Transverse colon (tissue), 4 donors: ENCODE measurements around the gene TNFRSF14. TPM values are rescaled to one million over a fixed set of nuclear protein-coding genes. Genes with fewer than 3 reads are reported as not detected.

Experiments used
- DNase-seq: peaks from one replicate; pipeline ENCODE4 v3.0.0-alpha.2; 2019
- H3K27ac ChIP-seq, 4 donors: fragments of 200-600 bp; sonication (generic); 2 replicates each; pipeline ENCODE4 v1.5.1; 2016 to 2018; ENCODE audit warnings: inconsistent platforms in 4 of 4
- H3K27me3 ChIP-seq: fragments of 200-600 bp; sonication (generic); 2 replicates; pipeline ENCODE4 v1.5.1; 2017; ENCODE audit warnings: inconsistent platforms
- H3K36me3 ChIP-seq, 4 donors: fragments of 200-600 bp; sonication (generic); 2 replicates each; pipeline ENCODE4 v1.5.1; 2017 to 2019; ENCODE audit warnings: inconsistent platforms in 4 of 4
- H3K4me1 ChIP-seq, 4 donors: fragments of 200-600 bp; sonication (generic); 2 replicates each; pipeline ENCODE4 v1.5.1; 2017 to 2020; ENCODE audit warnings: inconsistent platforms in 4 of 4
- H3K4me3 ChIP-seq, 4 donors: fragments of 200-600 bp; sonication (generic); 1 replicate in 1 of 4; 2 replicates in 3 of 4; pipeline versions ENCODE4 v1.5.1 to v1.6.1; 2017 to 2019; ENCODE audit warnings: inconsistent platforms in 4 of 4
- H3K9me3 ChIP-seq, 2 donors: fragments of 200-600 bp; sonication (generic); 2 replicates each; pipeline ENCODE4 v1.5.1; 2017 to 2019; ENCODE audit warnings: inconsistent platforms in 2 of 2
- EP300 ChIP-seq: sonication (generic); formaldehyde crosslinking; IDR thresholded peaks from one replicate; pipeline ENCODE4 v1.6.1; 2017; ENCODE audit warnings: antibody characterized with exemption, low read depth
- POLR2A ChIP-seq: fragments of 450-650 bp; IDR thresholded peaks from one replicate; pipeline ENCODE4 v1.6.1; 2016; ENCODE audit warnings: antibody characterized with exemption, mild to moderate bottlenecking, moderate library complexity
- POLR2AphosphoS5 ChIP-seq, 3 donors: sonication (generic); formaldehyde crosslinking; IDR thresholded peaks; one replicate each; pipeline ENCODE4 v1.6.1; 2016; ENCODE audit warnings: antibody characterized with exemption in 3 of 3
- WGBS, 2 donors: methylation state at CpG; one replicate each; pipeline ENCODE4 v1.1.5; 2018; ENCODE audit warnings: low coverage in 1 of 2; 5-methylcytosine and 5-hydroxymethylcytosine counted together
- in situ Hi-C, 4 donors: fragments of 200-750 bp; cut with MboI; loops; one replicate each; pipeline versions ENCODE4 v1.15.0 to v1.15.1; 2017; ENCODE audit warnings: low sequenced_read_pairs in 3 of 4, low pct_ligation_motif_present in 1 of 4, low pct_unique_long_range_greater_than_20kb in 1 of 4
- intact Hi-C: fragments of 100-400 bp; cut with DNase I; formaldehyde crosslinking; loops from one replicate; pipeline ENCODE4 v1.15.1; 2023; ENCODE audit warnings: low total_unique reads
- total RNA-seq, 4 donors: library from RNA; depleted of rRNA; stranded (reverse); fragments of >200 nt; gene quantifications; one replicate each; pipeline ENCODE4 v1.1.0, GENCODE V29; 2016
- TF ChIP-seq, protein P1 (sequence below), 5 experiments: fragments of 200-600 bp in 3 of 5; fragments of 450-650 bp in 2 of 5; sonication (generic) in 3 of 5; IDR thresholded peaks; 1 replicate in 2 of 5; 2 replicates in 3 of 5; pipeline ENCODE4 v1.5.1; 2016 to 2017; ENCODE audit warnings: antibody characterized with exemption in 5 of 5, inconsistent platforms in 3 of 5, mild to moderate bottlenecking in 2 of 5, moderate library complexity in 1 of 5

TNFRSF14 gene
- total RNA-seq, 4 donors from 2014 or later = 178 to 758 (median 278) TPM

DNA sequence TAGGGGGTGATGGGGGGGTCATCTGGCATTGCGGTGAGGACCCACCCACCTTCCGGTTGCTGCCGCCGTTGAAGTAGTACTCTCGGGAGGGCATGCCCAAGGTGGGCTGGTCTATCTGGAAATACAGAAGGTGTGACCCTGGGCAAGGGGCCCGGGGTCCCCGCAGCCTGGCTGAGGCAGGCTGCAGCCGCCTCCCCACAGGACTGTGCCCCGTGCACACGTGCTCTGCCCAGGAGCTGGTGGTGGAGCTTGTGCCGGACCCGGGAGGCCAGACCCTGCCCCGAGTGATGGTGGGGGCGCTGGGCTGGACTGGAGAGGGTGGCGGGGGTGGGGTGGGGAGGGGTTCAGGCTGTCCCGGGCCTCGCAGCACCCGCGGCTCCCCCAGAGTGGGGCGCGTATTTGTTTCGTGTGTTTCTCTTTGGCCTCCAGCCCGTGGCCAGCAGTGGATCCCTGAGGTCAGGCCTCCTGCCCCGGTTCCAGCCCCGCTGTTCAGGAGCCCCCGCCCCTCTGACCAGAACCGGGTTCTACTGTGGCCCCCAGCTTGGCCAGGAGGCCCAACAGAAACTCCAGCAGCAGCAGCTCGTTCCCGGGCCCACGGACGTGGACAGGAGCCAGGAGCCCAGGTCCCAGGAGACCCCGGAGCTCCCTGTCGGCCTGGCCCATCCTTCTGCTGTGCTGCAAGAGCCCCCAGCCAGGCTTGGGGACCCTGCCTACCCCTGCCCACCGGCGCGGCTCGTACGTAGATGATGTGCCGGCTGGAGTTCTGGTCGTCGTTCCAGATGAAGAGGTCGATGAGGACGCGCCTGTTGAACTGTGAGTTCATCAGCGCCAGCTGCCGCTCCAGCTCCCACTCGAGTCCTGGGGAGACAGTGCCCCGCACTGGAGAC lies 49.6 kb downstream of the TNFRSF14 start:
- intact Hi-C loops = no loop called here
- no peak for DNase-seq

DNA sequence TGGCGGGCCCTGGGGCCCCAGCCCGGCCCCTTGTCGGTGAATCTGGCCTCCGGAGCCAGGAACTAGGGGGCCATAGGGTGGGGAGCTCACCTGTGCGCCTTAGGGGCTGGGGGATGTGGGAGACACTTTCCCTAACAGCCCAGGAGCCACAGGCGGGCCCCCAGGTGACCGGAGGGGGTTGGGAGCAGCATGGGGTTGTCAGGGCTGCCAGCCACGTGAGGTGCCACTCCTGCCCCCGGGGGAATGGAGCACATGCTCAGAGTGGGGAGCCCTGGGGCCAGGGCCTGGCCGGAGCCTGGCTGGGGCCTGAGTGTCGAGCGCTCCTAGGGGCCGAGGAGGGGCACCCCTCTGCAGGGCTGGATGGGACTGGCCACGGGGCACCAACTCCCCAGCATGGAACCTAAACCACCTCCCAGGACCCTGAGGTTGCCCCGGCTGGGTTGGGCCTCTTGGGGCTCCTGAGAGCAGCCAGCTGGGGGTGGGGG lies 50.3 kb downstream of the TNFRSF14 start:
- H3K36me3 ChIP-seq = no peaks in the 10 kb centered on the region
- peaks cover 0 to 7% (median 2%) of the 10 kb centered on the region in 4 donors for H3K4me1 ChIP-seq
- TF ChIP-seq POLR2AphosphoS5 (IDR thresholded peaks at IDR 0.05) = no peak
- no peak overlapping the region for H3K27ac ChIP-seq
- H3K4me3 ChIP-seq = no peak overlapping the region
- H3K27me3 ChIP-seq = peaks cover 8% of the 10 kb centered on the region
- no peak for DNase-seq
- intact Hi-C loops (no loop called here), in situ Hi-C loops (no loop called here)
- no peaks in the 10 kb centered on the region for H3K9me3 ChIP-seq
- 88% methylated on average over 8 of the region's 15 CpGs; no CpG with 5 or more reads in 1 of the 2 donors for WGBS, 2 donors

More for the DNA sequence above, 49.6 kb downstream of the TNFRSF14 start:
- H3K27me3 ChIP-seq = peaks cover 8% of the 10 kb centered on the region
- H3K36me3 ChIP-seq = no peaks in the 10 kb centered on the region
- H3K9me3 ChIP-seq = no peaks in the 10 kb centered on the region
- H3K4me1 ChIP-seq = peaks cover 0 to under 1% (median 0%) of the 10 kb centered on the region in 4 donors
- no peak overlapping the region for H3K27ac ChIP-seq
- H3K4me3 ChIP-seq = no peak overlapping the region
- WGBS, 2 donors = 79% methylated on average over 35 of the region's 48 CpGs; no CpG with 5 or more reads in 1 of the 2 donors
- no peak for TF ChIP-seq POLR2A
- no peak for TF ChIP-seq POLR2AphosphoS5 (IDR thresholded peaks at IDR 0.05)
- TF ChIP-seq EP300 = no peak
- TF ChIP-seq, protein P1, sequence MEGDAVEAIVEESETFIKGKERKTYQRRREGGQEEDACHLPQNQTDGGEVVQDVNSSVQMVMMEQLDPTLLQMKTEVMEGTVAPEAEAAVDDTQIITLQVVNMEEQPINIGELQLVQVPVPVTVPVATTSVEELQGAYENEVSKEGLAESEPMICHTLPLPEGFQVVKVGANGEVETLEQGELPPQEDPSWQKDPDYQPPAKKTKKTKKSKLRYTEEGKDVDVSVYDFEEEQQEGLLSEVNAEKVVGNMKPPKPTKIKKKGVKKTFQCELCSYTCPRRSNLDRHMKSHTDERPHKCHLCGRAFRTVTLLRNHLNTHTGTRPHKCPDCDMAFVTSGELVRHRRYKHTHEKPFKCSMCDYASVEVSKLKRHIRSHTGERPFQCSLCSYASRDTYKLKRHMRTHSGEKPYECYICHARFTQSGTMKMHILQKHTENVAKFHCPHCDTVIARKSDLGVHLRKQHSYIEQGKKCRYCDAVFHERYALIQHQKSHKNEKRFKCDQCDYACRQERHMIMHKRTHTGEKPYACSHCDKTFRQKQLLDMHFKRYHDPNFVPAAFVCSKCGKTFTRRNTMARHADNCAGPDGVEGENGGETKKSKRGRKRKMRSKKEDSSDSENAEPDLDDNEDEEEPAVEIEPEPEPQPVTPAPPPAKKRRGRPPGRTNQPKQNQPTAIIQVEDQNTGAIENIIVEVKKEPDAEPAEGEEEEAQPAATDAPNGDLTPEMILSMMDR (IDR thresholded peaks at IDR 0.05) = no peak
- in situ Hi-C loops = no loop called here

DNA sequence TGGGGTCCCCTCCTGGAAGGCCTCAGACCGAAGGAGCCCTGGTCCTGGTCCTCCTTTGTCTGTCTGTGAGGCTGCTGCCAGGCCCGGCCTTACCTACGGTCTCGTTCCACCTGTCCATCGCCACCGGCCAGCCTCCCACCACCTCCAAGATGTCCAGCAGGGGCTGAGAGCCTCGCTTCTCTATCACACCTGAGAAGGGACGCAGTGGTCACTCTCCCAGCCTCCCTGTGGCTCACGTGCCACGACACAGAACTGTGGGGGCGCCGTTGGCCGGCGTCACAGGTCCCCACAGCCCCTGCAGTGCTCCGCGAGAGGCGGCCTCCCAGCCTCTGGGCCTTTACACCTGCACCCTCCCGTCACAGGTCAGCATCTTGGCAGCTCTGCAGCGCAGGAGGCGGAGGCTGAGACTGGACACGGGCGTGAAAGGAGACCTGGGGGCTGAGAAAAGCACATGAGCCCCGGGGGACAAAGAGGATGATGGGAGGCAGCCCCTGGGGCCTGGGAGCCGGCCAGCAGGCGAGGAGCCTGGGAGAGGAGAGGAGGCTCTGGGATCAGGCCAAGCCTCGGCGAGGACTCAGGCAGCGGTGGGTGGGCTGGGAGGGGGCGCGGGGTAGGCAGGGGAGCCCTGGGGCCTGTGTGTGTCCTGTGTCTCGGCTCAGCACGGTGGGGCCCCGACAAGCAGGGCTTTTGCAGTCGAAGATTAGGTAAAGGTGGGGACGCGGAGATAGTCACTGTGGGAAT lies 50.9 kb downstream of the TNFRSF14 start:
- Histone ChIP-seq H3K27me3 (peaks cover 8% of the 10 kb centered on the region), H3K4me3 (no peak overlapping the region), H3K27ac (no peak overlapping the region), H3K4me1 (peaks cover 0 to 8% (median 2%) of the 10 kb centered on the region in 4 donors), H3K9me3 (no peaks in the 10 kb centered on the region), H3K36me3 (no peaks in the 10 kb centered on the region)
- no peak for DNase-seq
- WGBS, 2 donors = 77% methylated on average over 34 of the region's 36 CpGs; no CpG with 5 or more reads in 1 of the 2 donors
- intact Hi-C loops (no loop called here), in situ Hi-C loops (no loop called here)
- TF ChIP-seq, protein P1 (IDR thresholded peaks at IDR 0.05) = no peak
- TF ChIP-seq EP300 = no peak
- TF ChIP-seq POLR2A = no peak
- TF ChIP-seq POLR2AphosphoS5 (IDR thresholded peaks at IDR 0.05) = no peak

DNA sequence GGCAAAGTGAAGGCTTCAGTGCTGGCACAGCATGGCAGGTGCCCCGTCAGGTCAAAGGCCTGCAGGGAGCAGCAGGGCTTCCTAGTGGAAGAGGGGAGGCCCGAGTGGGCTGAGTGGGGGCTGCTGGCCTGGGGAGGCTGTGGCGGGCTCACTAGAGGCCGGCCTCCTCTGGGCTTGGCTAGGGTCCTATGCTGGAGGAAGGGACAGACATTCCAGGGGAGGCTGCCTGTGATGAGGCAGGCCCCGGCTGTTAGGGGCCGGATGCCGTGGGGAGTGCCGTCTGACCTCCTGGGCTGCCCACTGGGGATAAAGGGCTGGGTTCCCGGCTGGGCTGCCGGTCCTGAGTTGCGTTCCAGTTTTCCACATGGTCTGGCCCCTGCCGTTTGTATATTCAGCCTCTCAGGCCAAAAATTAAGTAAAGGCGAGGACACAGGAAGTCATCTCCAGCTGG lies 51.5 kb downstream of the TNFRSF14 start:
- no peaks in the 10 kb centered on the region for H3K9me3 ChIP-seq
- peaks cover 0 to 8% (median 2%) of the 10 kb centered on the region in 4 donors for H3K4me1 ChIP-seq
- intact Hi-C loops = no loop called here
- H3K27me3 ChIP-seq = peaks cover 8% of the 10 kb centered on the region
- WGBS, 2 donors = 81% methylated on average over 12 of the region's 13 CpGs; no CpG with 5 or more reads in 1 of the 2 donors
- TF ChIP-seq POLR2AphosphoS5 (IDR thresholded peaks at IDR 0.05) = no peak
- TF ChIP-seq, protein P1 (IDR thresholded peaks at IDR 0.05) = no peak
- no peak for TF ChIP-seq EP300
- no peak for TF ChIP-seq POLR2A
- H3K4me3 ChIP-seq = no peak overlapping the region
- in situ Hi-C loops = no loop called here
- H3K36me3 ChIP-seq = no peaks in the 10 kb centered on the region
- H3K27ac ChIP-seq = no peak overlapping the region
- DNase-seq = peak; percentile 7
